H54 (cell line): Measurements from ENCODE around the gene CLCN2.

Source experiments
- DNase-seq: peaks from one replicate; pipeline ENCODE4 v3.0.0; 2011; ENCODE audit warnings: low spot score, mixed read lengths; ENCODE audit not compliant: insufficient read length
- FAIRE-seq: peaks from 3 replicates; lab custom pipeline; 2011; peaks lifted over from hg19 to GRCh38; lab: Jason Lieb, UNC
- POLR2A ChIP-seq: IDR thresholded peaks from 2 replicates; pipeline ENCODE4 v1.6.1; 2011; ENCODE audit warnings: low read depth, mild to moderate bottlenecking, low read length

The CLCN2 gene

GRCh38 chr3:184377374-184377773 is 16.0 kb upstream of the CLCN2 start:
- DNase-seq (no peak), FAIRE-seq (no peak)
- TF ChIP-seq POLR2A: no peak

GRCh38 chr3:184375747-184376461 is 14.5 kb upstream of the CLCN2 start:
- no peak for FAIRE-seq
- TF ChIP-seq POLR2A: no peak
- DNase-seq: no peak

- FAIRE-seq: peak; percentile 72
- peak; percentile 87 for DNase-seq
- no peak for TF ChIP-seq POLR2A
These were observed 12.0 kb upstream of the CLCN2 start for GRCh38 chr3:184373422-184373821.

GRCh38 chr3:184372911-184373310 is 11.5 kb upstream of the CLCN2 start:
- TF ChIP-seq POLR2A: no peak
- no peak for FAIRE-seq
- no peak for DNase-seq

- no peak for TF ChIP-seq POLR2A
- FAIRE-seq: no peak
- DNase-seq: no peak
These were observed 11.0 kb upstream of the CLCN2 start for GRCh38 chr3:184372296-184372821.

- no peak for TF ChIP-seq POLR2A
- FAIRE-seq: peak; percentile 97
- peak; percentile 98 for DNase-seq
These were observed 10.2 kb upstream of the CLCN2 start for GRCh38 chr3:184371570-184372018.

- FAIRE-seq (no peak), DNase-seq (peak; percentile 47)
- no peak for TF ChIP-seq POLR2A
These were observed 7.3 kb upstream of the CLCN2 start for GRCh38 chr3:184368586-184369183.

- DNase-seq: no peak
- no peak for FAIRE-seq
- TF ChIP-seq POLR2A: no peak
These were observed 6.7 kb upstream of the CLCN2 start for GRCh38 chr3:184368116-184368515.

- no peak for TF ChIP-seq POLR2A
- FAIRE-seq: no peak
- DNase-seq: no peak
These were observed 5.3 kb upstream of the CLCN2 start for GRCh38 chr3:184366619-184367289.

- peak; percentile 93 for FAIRE-seq
- peak; percentile 96 for DNase-seq
- TF ChIP-seq POLR2A: peak; percentile 67
These were observed 1.5 kb upstream of the CLCN2 start for GRCh38 chr3:184362668-184363546.

GRCh38 chr3:184361932-184362667 is 695 bp upstream of the CLCN2 start:
- FAIRE-seq (no peak), DNase-seq (peak; percentile 67)
- peak; percentile 26; the same call in 1 of the 2 replicates for TF ChIP-seq POLR2A

- no peak for FAIRE-seq
These were observed 375 bp downstream of the CLCN2 start for GRCh38 chr3:184360929-184361531.

More at GRCh38 chr3:184360929-184361531, 375 bp downstream of the CLCN2 start:
- no peak for TF ChIP-seq POLR2A
- DNase-seq: no peak
